HEK293 (cell line): ENCODE measurements around the gene SLFN5.
A peak's percentile ranks its signal among the peaks of the same experiment; 100 is the strongest.

Experiments
- GLI2 ChIP-seq: fragments of 450-650 bp; formaldehyde crosslinking; IDR thresholded peaks from 2 replicates; pipeline ENCODE4; 2017; ENCODE audit warnings: missing biosample characterization, missing genetic modification characterization, low read depth, borderline replicate concordance
- GLIS2 ChIP-seq: fragments of 450-650 bp; formaldehyde crosslinking; IDR thresholded peaks from 2 replicates; pipeline ENCODE4 v1.5.1; 2016; ENCODE audit warnings: missing biosample characterization, missing genetic modification characterization
- HOXD13 ChIP-seq: sonication (generic); formaldehyde crosslinking; IDR thresholded peaks from 2 replicates; pipeline ENCODE4 v1.8.0; 2022; ENCODE audit warnings: missing genetic modification reagents, borderline replicate concordance
- KLF10 ChIP-seq: fragments of 450-650 bp; IDR thresholded peaks from 2 replicates; pipeline ENCODE4 v1.5.1; 2018; ENCODE audit warnings: missing biosample characterization, mild to moderate bottlenecking, missing genetic modification characterization
- MZF1 ChIP-seq: fragments of 450-650 bp; formaldehyde crosslinking; IDR thresholded peaks from 2 replicates; pipeline ENCODE4 v1.5.1; 2017; ENCODE audit warnings: missing biosample characterization, missing genetic modification characterization, borderline replicate concordance
- OSR2 ChIP-seq: fragments of 450-650 bp; formaldehyde crosslinking; IDR thresholded peaks from 2 replicates; pipeline ENCODE4 v1.5.1; 2016; ENCODE audit warnings: missing biosample characterization, missing genetic modification characterization
- REPIN1 ChIP-seq: fragments of 450-650 bp; formaldehyde crosslinking; IDR thresholded peaks from 2 replicates; pipeline ENCODE4 v1.5.1; 2017; ENCODE audit warnings: missing biosample characterization, missing genetic modification characterization, low read depth
- SCRT1 ChIP-seq: fragments of 450-650 bp; formaldehyde crosslinking; IDR thresholded peaks from 2 replicates; pipeline ENCODE4 v1.5.1; 2016; ENCODE audit warnings: missing biosample characterization, missing genetic modification characterization, borderline replicate concordance
- SP7 ChIP-seq: fragments of 450-650 bp; formaldehyde crosslinking; IDR thresholded peaks from 2 replicates; pipeline ENCODE4 v1.5.1; 2016; ENCODE audit warnings: missing biosample characterization, missing genetic modification characterization
- ZBTB17 ChIP-seq: fragments of 450-650 bp; formaldehyde crosslinking; IDR thresholded peaks from 2 replicates; pipeline ENCODE4 v1.5.1; 2016; ENCODE audit warnings: missing biosample characterization, missing genetic modification characterization
- ZBTB44 ChIP-seq: fragments of 450-650 bp; IDR thresholded peaks from 2 replicates; pipeline ENCODE4 v1.5.1; 2018; ENCODE audit warnings: missing biosample characterization, mild to moderate bottlenecking, missing genetic modification characterization
- ZFP69B ChIP-seq: fragments of 450-650 bp; formaldehyde crosslinking; IDR thresholded peaks from 2 replicates; pipeline ENCODE4 v1.5.1; 2016; ENCODE audit warnings: missing biosample characterization, missing genetic modification characterization
- ZNF16 ChIP-seq: fragments of 450-650 bp; formaldehyde crosslinking; IDR thresholded peaks from 2 replicates; pipeline ENCODE4 v1.5.1; 2016; ENCODE audit warnings: low read depth, missing biosample characterization, missing genetic modification characterization
- ZNF175 ChIP-seq: fragments of 450-650 bp; formaldehyde crosslinking; IDR thresholded peaks from 2 replicates; pipeline ENCODE4 v1.5.1; 2016; ENCODE audit warnings: missing biosample characterization, missing genetic modification characterization
- ZNF221 ChIP-seq: fragments of 450-650 bp; formaldehyde crosslinking; IDR thresholded peaks from 2 replicates; pipeline ENCODE4 v1.5.1; 2017; ENCODE audit warnings: missing biosample characterization, missing genetic modification characterization, borderline replicate concordance
- ZNF274 ChIP-seq, 2 experiments: fragments of 200-500 bp in 1 of 2; fragments of 450-650 bp in 1 of 2; sonication (Bioruptor generic) in 1 of 2; formaldehyde crosslinking in 1 of 2; IDR thresholded peaks; 2 replicates each; pipeline versions ENCODE4 v1.5.1 to v1.6.1; 2014 to 2016; ENCODE audit warnings: borderline replicate concordance in 1 of 2, inconsistent platforms in 1 of 2, low read length in 1 of 2, missing biosample characterization in 1 of 2, missing genetic modification characterization in 1 of 2
- ZNF311 ChIP-seq: fragments of 450-650 bp; formaldehyde crosslinking; IDR thresholded peaks from 2 replicates; pipeline ENCODE4 v1.5.1; 2017; ENCODE audit warnings: missing biosample characterization, missing genetic modification characterization, borderline replicate concordance
- ZNF501 ChIP-seq: fragments of 450-650 bp; formaldehyde crosslinking; IDR thresholded peaks from 2 replicates; pipeline ENCODE4 v1.5.1; 2016; ENCODE audit warnings: missing biosample characterization, missing genetic modification characterization
- ZNF544 ChIP-seq: fragments of 450-650 bp; formaldehyde crosslinking; IDR thresholded peaks from 2 replicates; pipeline ENCODE4 v1.5.0; 2017; ENCODE audit warnings: missing biosample characterization, missing genetic modification characterization
- ZNF580 ChIP-seq: fragments of 450-650 bp; formaldehyde crosslinking; IDR thresholded peaks from 2 replicates; pipeline ENCODE4 v1.5.1; 2016; ENCODE audit warnings: missing biosample characterization, missing genetic modification characterization
- ZNF585B ChIP-seq: fragments of 450-650 bp; formaldehyde crosslinking; IDR thresholded peaks from 2 replicates; pipeline ENCODE4 v1.5.1; 2016; ENCODE audit warnings: missing biosample characterization, missing genetic modification characterization
- ZNF621 ChIP-seq: fragments of 450-650 bp; formaldehyde crosslinking; IDR thresholded peaks from 2 replicates; pipeline ENCODE4 v1.5.1; 2017; ENCODE audit warnings: missing biosample characterization, missing genetic modification characterization
- ZNF629 ChIP-seq: fragments of 450-650 bp; formaldehyde crosslinking; IDR thresholded peaks from 2 replicates; pipeline ENCODE4 v1.5.1; 2017; ENCODE audit warnings: missing biosample characterization, missing genetic modification characterization
- ZNF670 ChIP-seq: fragments of 450-650 bp; formaldehyde crosslinking; IDR thresholded peaks from 2 replicates; pipeline ENCODE4 v1.5.1; 2016; ENCODE audit warnings: missing biosample characterization, missing genetic modification characterization, low read depth
- ZNF76 ChIP-seq: fragments of 450-650 bp; formaldehyde crosslinking; IDR thresholded peaks from 2 replicates; pipeline ENCODE4; 2016; ENCODE audit warnings: low read depth, missing biosample characterization, missing genetic modification characterization, borderline replicate concordance
- ZNF792 ChIP-seq: fragments of 450-650 bp; formaldehyde crosslinking; IDR thresholded peaks from 2 replicates; pipeline ENCODE4 v1.5.1; 2016; ENCODE audit warnings: missing biosample characterization, missing genetic modification characterization
- ZNF830 ChIP-seq: fragments of 450-650 bp; IDR thresholded peaks from 2 replicates; pipeline ENCODE4 v1.5.0; 2018; ENCODE audit warnings: missing biosample characterization, missing genetic modification characterization, low read depth, mild to moderate bottlenecking, moderate library complexity
- TF ChIP-seq, protein P1 (sequence below): fragments of 450-650 bp; formaldehyde crosslinking; IDR thresholded peaks from 2 replicates; pipeline ENCODE4 v1.5.1; 2016; ENCODE audit warnings: missing biosample characterization, missing genetic modification characterization, borderline replicate concordance
- TF ChIP-seq, protein P2 (sequence below): fragments of 450-650 bp; formaldehyde crosslinking; IDR thresholded peaks from 2 replicates; pipeline ENCODE4 v1.5.1; 2016; ENCODE audit warnings: missing biosample characterization, missing genetic modification characterization
- TF ChIP-seq, protein P3 (sequence below): fragments of 450-650 bp; formaldehyde crosslinking; optimal IDR thresholded peaks from 2 replicates; pipeline ENCODE3; 2016; ENCODE audit warnings: missing biosample characterization, mild to moderate bottlenecking, missing genetic modification characterization
- TF ChIP-seq, protein P4 (sequence below): fragments of 450-650 bp; formaldehyde crosslinking; IDR thresholded peaks from 2 replicates; pipeline ENCODE4 v1.5.1; 2017; ENCODE audit warnings: missing biosample characterization, missing genetic modification characterization

The SLFN5 gene

GRCh38 chr17:35242805-35243560 lies at the start of gene SLFN5 (continued):
- TF ChIP-seq ZNF274 (IDR thresholded peaks at IDR 0.05; ENCODE audit: low read length) = no peak
- TF ChIP-seq ZNF274 (tag by site-specific recombination; IDR thresholded peaks at IDR 0.05; ENCODE audit: borderline replicate concordance) = no peak
- TF ChIP-seq ZNF501 (tag by site-specific recombination) = peak; percentile 46; the same call in 1 of the 2 replicates
- TF ChIP-seq ZNF311 (tag by site-specific recombination) = no peak
- TF ChIP-seq ZNF621 (tag by site-specific recombination) = no peak
- no peak for TF ChIP-seq ZNF670 (tag by site-specific recombination)
- no peak for TF ChIP-seq REPIN1
- TF ChIP-seq ZNF792 (tag by site-specific recombination) = no peak
- TF ChIP-seq ZNF580 (tag by site-specific recombination) = no peak
- TF ChIP-seq, protein P1, sequence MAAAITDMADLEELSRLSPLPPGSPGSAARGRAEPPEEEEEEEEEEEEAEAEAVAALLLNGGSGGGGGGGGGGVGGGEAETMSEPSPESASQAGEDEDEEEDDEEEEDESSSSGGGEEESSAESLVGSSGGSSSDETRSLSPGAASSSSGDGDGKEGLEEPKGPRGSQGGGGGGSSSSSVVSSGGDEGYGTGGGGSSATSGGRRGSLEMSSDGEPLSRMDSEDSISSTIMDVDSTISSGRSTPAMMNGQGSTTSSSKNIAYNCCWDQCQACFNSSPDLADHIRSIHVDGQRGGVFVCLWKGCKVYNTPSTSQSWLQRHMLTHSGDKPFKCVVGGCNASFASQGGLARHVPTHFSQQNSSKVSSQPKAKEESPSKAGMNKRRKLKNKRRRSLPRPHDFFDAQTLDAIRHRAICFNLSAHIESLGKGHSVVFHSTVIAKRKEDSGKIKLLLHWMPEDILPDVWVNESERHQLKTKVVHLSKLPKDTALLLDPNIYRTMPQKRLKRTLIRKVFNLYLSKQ (tag by site-specific recombination) = no peak
- TF ChIP-seq GLI2 = no peak
- no peak for TF ChIP-seq ZNF221 (tag by site-specific recombination)
- TF ChIP-seq ZFP69B (tag by site-specific recombination) = no peak
- 0 out of 2 replicates have a peak, but pooled peaks have one; percentile 48 for TF ChIP-seq ZBTB44 (tag by site-specific recombination)
- no peak for TF ChIP-seq ZNF175
- TF ChIP-seq MZF1 (tag by site-specific recombination) = 0 out of 2 replicates have a peak, but pooled peaks have one; percentile 12
- TF ChIP-seq, protein P2, sequence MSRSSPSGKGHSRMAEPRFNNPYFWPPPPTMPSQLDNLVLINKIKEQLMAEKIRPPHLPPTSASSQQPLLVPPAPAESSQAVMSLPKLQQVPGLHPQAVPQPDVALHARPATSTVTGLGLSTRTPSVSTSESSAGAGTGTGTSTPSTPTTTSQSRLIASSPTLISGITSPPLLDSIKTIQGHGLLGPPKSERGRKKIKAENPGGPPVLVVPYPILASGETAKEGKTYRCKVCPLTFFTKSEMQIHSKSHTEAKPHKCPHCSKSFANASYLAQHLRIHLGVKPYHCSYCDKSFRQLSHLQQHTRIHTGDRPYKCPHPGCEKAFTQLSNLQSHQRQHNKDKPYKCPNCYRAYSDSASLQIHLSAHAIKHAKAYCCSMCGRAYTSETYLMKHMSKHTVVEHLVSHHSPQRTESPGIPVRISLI = no peak
- peak; percentile 62; the same call in 1 of the 2 replicates for TF ChIP-seq SP7 (tag by site-specific recombination)
- peak; percentile 43; the same call in 1 of the 2 replicates for TF ChIP-seq ZNF76 (tag by site-specific recombination)
- TF ChIP-seq GLIS2 = no peak
- peak; percentile 32 for TF ChIP-seq ZNF629 (tag by site-specific recombination)
- TF ChIP-seq ZNF544 (tag by site-specific recombination) = no peak
- TF ChIP-seq, protein P3, sequence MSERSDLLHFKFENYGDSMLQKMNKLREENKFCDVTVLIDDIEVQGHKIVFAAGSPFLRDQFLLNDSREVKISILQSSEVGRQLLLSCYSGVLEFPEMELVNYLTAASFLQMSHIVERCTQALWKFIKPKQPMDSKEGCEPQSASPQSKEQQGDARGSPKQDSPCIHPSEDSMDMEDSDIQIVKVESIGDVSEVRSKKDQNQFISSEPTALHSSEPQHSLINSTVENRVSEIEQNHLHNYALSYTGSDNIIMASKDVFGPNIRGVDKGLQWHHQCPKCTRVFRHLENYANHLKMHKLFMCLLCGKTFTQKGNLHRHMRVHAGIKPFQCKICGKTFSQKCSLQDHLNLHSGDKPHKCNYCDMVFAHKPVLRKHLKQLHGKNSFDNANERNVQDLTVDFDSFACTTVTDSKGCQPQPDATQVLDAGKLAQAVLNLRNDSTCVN (tag by site-specific recombination) = peak; percentile 46
- no peak for TF ChIP-seq ZNF585B (tag by site-specific recombination)
- no peak for TF ChIP-seq ZNF830 (tag by site-specific recombination)
- TF ChIP-seq HOXD13 = no peak
- TF ChIP-seq ZBTB17 (tag by site-specific recombination) = peak; percentile 48; the same call in 1 of the 2 replicates
- TF ChIP-seq KLF10 = no peak
- TF ChIP-seq ZNF16 (tag by site-specific recombination) = no peak
- TF ChIP-seq, protein P4, sequence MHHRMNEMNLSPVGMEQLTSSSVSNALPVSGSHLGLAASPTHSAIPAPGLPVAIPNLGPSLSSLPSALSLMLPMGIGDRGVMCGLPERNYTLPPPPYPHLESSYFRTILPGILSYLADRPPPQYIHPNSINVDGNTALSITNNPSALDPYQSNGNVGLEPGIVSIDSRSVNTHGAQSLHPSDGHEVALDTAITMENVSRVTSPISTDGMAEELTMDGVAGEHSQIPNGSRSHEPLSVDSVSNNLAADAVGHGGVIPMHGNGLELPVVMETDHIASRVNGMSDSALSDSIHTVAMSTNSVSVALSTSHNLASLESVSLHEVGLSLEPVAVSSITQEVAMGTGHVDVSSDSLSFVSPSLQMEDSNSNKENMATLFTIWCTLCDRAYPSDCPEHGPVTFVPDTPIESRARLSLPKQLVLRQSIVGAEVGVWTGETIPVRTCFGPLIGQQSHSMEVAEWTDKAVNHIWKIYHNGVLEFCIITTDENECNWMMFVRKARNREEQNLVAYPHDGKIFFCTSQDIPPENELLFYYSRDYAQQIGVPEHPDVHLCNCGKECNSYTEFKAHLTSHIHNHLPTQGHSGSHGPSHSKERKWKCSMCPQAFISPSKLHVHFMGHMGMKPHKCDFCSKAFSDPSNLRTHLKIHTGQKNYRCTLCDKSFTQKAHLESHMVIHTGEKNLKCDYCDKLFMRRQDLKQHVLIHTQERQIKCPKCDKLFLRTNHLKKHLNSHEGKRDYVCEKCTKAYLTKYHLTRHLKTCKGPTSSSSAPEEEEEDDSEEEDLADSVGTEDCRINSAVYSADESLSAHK (tag by site-specific recombination) = no peak
- TF ChIP-seq SCRT1 (tag by site-specific recombination) = no peak
- TF ChIP-seq OSR2 (tag by site-specific recombination) = no peak
